ENCODE results near the gene CTSA.

DNA sequence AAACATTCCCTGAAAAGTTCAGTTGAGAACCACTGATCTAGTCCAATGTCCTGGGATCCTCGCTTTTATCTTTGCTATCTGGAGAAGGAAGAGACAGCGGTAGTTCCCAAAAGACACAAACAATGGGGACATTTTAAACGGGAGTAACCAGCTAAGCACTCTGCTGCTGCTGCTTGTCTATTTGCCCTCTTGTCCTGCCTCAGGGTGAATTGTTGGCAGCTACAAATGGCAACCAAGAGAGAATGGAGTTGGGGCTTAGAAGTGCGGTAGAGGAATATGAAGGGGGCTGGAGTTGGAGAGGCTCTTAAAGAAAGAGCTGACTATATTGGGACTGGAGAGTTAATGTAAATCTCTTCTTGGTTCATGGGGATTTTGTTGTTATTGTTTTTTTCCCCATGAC is 16.6 kb upstream of the CTSA start:
- no peak for TF ChIP-seq GABPB1 (CRISPR knock-in tag; IDR thresholded peaks at IDR 0.05)
- no peak for TF ChIP-seq ZNF24 (IDR thresholded peaks at IDR 0.05)
- TF ChIP-seq CBX1 (IDR thresholded peaks at IDR 0.05; ENCODE audit: low read depth), result no peak
- TF ChIP-seq HMG20B (CRISPR knock-in tag; IDR thresholded peaks at IDR 0.05), result no peak
- TF ChIP-seq ESRRA (IDR thresholded peaks at IDR 0.05; ENCODE audit: borderline replicate concordance, low read depth), result no peak
- TF ChIP-seq, protein P1, sequence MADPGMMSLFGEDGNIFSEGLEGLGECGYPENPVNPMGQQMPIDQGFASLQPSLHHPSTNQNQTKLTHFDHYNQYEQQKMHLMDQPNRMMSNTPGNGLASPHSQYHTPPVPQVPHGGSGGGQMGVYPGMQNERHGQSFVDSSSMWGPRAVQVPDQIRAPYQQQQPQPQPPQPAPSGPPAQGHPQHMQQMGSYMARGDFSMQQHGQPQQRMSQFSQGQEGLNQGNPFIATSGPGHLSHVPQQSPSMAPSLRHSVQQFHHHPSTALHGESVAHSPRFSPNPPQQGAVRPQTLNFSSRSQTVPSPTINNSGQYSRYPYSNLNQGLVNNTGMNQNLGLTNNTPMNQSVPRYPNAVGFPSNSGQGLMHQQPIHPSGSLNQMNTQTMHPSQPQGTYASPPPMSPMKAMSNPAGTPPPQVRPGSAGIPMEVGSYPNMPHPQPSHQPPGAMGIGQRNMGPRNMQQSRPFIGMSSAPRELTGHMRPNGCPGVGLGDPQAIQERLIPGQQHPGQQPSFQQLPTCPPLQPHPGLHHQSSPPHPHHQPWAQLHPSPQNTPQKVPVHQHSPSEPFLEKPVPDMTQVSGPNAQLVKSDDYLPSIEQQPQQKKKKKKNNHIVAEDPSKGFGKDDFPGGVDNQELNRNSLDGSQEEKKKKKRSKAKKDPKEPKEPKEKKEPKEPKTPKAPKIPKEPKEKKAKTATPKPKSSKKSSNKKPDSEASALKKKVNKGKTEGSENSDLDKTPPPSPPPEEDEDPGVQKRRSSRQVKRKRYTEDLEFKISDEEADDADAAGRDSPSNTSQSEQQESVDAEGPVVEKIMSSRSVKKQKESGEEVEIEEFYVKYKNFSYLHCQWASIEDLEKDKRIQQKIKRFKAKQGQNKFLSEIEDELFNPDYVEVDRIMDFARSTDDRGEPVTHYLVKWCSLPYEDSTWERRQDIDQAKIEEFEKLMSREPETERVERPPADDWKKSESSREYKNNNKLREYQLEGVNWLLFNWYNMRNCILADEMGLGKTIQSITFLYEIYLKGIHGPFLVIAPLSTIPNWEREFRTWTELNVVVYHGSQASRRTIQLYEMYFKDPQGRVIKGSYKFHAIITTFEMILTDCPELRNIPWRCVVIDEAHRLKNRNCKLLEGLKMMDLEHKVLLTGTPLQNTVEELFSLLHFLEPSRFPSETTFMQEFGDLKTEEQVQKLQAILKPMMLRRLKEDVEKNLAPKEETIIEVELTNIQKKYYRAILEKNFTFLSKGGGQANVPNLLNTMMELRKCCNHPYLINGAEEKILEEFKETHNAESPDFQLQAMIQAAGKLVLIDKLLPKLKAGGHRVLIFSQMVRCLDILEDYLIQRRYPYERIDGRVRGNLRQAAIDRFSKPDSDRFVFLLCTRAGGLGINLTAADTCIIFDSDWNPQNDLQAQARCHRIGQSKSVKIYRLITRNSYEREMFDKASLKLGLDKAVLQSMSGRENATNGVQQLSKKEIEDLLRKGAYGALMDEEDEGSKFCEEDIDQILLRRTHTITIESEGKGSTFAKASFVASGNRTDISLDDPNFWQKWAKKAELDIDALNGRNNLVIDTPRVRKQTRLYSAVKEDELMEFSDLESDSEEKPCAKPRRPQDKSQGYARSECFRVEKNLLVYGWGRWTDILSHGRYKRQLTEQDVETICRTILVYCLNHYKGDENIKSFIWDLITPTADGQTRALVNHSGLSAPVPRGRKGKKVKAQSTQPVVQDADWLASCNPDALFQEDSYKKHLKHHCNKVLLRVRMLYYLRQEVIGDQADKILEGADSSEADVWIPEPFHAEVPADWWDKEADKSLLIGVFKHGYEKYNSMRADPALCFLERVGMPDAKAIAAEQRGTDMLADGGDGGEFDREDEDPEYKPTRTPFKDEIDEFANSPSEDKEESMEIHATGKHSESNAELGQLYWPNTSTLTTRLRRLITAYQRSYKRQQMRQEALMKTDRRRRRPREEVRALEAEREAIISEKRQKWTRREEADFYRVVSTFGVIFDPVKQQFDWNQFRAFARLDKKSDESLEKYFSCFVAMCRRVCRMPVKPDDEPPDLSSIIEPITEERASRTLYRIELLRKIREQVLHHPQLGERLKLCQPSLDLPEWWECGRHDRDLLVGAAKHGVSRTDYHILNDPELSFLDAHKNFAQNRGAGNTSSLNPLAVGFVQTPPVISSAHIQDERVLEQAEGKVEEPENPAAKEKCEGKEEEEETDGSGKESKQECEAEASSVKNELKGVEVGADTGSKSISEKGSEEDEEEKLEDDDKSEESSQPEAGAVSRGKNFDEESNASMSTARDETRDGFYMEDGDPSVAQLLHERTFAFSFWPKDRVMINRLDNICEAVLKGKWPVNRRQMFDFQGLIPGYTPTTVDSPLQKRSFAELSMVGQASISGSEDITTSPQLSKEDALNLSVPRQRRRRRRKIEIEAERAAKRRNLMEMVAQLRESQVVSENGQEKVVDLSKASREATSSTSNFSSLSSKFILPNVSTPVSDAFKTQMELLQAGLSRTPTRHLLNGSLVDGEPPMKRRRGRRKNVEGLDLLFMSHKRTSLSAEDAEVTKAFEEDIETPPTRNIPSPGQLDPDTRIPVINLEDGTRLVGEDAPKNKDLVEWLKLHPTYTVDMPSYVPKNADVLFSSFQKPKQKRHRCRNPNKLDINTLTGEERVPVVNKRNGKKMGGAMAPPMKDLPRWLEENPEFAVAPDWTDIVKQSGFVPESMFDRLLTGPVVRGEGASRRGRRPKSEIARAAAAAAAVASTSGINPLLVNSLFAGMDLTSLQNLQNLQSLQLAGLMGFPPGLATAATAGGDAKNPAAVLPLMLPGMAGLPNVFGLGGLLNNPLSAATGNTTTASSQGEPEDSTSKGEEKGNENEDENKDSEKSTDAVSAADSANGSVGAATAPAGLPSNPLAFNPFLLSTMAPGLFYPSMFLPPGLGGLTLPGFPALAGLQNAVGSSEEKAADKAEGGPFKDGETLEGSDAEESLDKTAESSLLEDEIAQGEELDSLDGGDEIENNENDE (IDR thresholded peaks at IDR 0.05; ENCODE audit: low read depth, low read length), result no peak
- no peak for TF ChIP-seq POLR2A (conservative IDR thresholded peaks at IDR 0.05)
- TF ChIP-seq, protein P2, sequence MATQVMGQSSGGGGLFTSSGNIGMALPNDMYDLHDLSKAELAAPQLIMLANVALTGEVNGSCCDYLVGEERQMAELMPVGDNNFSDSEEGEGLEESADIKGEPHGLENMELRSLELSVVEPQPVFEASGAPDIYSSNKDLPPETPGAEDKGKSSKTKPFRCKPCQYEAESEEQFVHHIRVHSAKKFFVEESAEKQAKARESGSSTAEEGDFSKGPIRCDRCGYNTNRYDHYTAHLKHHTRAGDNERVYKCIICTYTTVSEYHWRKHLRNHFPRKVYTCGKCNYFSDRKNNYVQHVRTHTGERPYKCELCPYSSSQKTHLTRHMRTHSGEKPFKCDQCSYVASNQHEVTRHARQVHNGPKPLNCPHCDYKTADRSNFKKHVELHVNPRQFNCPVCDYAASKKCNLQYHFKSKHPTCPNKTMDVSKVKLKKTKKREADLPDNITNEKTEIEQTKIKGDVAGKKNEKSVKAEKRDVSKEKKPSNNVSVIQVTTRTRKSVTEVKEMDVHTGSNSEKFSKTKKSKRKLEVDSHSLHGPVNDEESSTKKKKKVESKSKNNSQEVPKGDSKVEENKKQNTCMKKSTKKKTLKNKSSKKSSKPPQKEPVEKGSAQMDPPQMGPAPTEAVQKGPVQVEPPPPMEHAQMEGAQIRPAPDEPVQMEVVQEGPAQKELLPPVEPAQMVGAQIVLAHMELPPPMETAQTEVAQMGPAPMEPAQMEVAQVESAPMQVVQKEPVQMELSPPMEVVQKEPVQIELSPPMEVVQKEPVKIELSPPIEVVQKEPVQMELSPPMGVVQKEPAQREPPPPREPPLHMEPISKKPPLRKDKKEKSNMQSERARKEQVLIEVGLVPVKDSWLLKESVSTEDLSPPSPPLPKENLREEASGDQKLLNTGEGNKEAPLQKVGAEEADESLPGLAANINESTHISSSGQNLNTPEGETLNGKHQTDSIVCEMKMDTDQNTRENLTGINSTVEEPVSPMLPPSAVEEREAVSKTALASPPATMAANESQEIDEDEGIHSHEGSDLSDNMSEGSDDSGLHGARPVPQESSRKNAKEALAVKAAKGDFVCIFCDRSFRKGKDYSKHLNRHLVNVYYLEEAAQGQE (IDR thresholded peaks at IDR 0.05; ENCODE audit: borderline replicate concordance), result no peak
- TF ChIP-seq, protein P2 (CRISPR knock-in tag; IDR thresholded peaks at IDR 0.05; ENCODE audit: low read depth), result no peak
- TF ChIP-seq, protein P3, sequence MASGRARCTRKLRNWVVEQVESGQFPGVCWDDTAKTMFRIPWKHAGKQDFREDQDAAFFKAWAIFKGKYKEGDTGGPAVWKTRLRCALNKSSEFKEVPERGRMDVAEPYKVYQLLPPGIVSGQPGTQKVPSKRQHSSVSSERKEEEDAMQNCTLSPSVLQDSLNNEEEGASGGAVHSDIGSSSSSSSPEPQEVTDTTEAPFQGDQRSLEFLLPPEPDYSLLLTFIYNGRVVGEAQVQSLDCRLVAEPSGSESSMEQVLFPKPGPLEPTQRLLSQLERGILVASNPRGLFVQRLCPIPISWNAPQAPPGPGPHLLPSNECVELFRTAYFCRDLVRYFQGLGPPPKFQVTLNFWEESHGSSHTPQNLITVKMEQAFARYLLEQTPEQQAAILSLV (tag; IDR thresholded peaks at IDR 0.05), result no peak
- no peak for TF ChIP-seq SRF (CRISPR knock-in tag; IDR thresholded peaks at IDR 0.05)
- TF ChIP-seq EP300 (IDR thresholded peaks at IDR 0.05; ENCODE audit: low read length), result no peak

All from K562 (cell line).